HEK293 (cell line): ENCODE data around the gene QPCTL.
A peak's percentile ranks its signal among the peaks of the same experiment; 100 is the strongest.

Experiments
- ZBTB20 ChIP-seq: fragments of 450-650 bp; formaldehyde crosslinking; IDR thresholded peaks from 2 replicates; pipeline ENCODE4 v1.5.1; 2016; ENCODE audit warnings: missing biosample characterization, missing genetic modification characterization
- ZNF324 ChIP-seq: fragments of 450-650 bp; formaldehyde crosslinking; IDR thresholded peaks from 2 replicates; pipeline ENCODE4 v1.5.1; 2016; ENCODE audit warnings: missing biosample characterization, missing genetic modification characterization
- TF ChIP-seq, protein P1 (sequence below): fragments of 450-650 bp; formaldehyde crosslinking; conservative IDR thresholded peaks from 2 replicates; pipeline ENCODE4 v1.5.1; 2016; ENCODE audit warnings: low read depth, missing biosample characterization, missing genetic modification characterization
- TF ChIP-seq, protein P2 (sequence below): fragments of 450-650 bp; formaldehyde crosslinking; IDR thresholded peaks from 2 replicates; pipeline ENCODE4 v1.5.1; 2016; ENCODE audit warnings: missing biosample characterization, missing genetic modification characterization, borderline replicate concordance
- TF ChIP-seq, protein P3 (sequence below): fragments of 450-650 bp; formaldehyde crosslinking; IDR thresholded peaks from 2 replicates; pipeline ENCODE4 v1.5.1; 2017; ENCODE audit warnings: missing biosample characterization, missing genetic modification characterization
- TF ChIP-seq, protein P4 (sequence below): fragments of 450-650 bp; formaldehyde crosslinking; IDR thresholded peaks from 2 replicates; pipeline ENCODE4 v1.5.1; 2016; ENCODE audit warnings: missing biosample characterization, missing genetic modification characterization
- TF ChIP-seq, protein P5 (sequence below): fragments of 450-650 bp; formaldehyde crosslinking; IDR thresholded peaks from 2 replicates; pipeline ENCODE4 v1.5.1; 2017; ENCODE audit warnings: missing biosample characterization, missing genetic modification characterization

The QPCTL gene

DNA sequence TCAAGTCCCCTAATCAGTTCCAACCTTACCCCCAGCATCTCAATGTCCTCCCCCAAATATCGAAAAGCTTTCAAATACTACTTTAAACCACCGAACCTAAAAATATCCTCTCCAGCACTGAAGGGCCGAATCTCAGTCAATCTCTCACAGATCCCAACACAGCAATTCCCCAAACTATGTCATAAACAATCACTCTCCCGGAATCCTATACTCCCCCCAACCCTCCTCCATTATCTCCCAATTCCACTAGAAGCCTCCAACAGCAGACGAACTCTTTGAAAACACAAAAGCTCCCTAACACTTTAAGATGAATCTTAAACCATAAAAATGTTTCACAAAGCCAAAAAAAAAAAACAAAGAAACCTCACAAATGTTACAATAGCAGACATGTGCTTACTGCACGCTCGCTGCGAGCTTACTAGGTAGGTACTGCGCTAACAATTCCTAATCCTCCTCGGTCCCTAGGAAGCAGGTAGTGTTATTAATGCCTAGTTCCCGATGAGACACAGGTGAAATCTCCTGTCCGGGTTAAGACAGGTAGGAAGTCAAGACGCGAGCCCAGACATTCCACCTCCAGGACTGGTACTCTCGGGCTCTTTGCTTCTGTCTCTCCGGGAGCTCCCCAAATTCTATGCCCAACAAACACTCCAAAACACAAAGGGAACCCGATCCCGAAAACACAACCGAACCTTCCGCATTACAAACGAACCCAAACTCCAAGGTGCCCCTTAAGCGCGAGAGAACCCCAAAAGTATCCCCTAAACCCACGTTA lies 24.1 kb downstream of the QPCTL start (continued):
- TF ChIP-seq, protein P1, sequence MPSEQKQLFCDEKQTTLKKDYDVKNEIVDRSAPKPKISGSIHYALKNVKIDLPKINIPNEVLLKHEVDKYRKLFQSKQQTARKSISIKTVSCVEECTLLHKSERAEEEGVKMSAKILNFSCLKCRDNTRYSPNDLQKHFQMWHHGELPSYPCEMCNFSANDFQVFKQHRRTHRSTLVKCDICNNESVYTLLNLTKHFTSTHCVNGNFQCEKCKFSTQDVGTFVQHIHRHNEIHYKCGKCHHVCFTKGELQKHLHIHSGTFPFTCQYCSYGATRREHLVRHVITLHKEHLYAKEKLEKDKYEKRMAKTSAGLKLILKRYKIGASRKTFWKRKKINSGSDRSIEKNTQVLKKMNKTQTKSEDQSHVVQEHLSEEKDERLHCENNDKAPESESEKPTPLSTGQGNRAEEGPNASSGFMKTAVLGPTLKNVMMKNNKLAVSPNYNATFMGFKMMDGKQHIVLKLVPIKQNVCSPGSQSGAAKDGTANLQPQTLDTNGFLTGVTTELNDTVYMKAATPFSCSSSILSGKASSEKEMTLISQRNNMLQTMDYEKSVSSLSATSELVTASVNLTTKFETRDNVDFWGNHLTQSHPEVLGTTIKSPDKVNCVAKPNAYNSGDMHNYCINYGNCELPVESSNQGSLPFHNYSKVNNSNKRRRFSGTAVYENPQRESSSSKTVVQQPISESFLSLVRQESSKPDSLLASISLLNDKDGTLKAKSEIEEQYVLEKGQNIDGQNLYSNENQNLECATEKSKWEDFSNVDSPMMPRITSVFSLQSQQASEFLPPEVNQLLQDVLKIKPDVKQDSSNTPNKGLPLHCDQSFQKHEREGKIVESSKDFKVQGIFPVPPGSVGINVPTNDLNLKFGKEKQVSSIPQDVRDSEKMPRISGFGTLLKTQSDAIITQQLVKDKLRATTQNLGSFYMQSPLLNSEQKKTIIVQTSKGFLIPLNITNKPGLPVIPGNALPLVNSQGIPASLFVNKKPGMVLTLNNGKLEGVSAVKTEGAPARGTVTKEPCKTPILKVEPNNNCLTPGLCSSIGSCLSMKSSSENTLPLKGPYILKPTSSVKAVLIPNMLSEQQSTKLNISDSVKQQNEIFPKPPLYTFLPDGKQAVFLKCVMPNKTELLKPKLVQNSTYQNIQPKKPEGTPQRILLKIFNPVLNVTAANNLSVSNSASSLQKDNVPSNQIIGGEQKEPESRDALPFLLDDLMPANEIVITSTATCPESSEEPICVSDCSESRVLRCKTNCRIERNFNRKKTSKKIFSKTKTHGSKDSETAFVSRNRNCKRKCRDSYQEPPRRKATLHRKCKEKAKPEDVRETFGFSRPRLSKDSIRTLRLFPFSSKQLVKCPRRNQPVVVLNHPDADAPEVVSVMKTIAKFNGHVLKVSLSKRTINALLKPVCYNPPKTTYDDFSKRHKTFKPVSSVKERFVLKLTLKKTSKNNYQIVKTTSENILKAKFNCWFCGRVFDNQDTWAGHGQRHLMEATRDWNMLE (tag by site-specific recombination), result no peak
- TF ChIP-seq, protein P2, sequence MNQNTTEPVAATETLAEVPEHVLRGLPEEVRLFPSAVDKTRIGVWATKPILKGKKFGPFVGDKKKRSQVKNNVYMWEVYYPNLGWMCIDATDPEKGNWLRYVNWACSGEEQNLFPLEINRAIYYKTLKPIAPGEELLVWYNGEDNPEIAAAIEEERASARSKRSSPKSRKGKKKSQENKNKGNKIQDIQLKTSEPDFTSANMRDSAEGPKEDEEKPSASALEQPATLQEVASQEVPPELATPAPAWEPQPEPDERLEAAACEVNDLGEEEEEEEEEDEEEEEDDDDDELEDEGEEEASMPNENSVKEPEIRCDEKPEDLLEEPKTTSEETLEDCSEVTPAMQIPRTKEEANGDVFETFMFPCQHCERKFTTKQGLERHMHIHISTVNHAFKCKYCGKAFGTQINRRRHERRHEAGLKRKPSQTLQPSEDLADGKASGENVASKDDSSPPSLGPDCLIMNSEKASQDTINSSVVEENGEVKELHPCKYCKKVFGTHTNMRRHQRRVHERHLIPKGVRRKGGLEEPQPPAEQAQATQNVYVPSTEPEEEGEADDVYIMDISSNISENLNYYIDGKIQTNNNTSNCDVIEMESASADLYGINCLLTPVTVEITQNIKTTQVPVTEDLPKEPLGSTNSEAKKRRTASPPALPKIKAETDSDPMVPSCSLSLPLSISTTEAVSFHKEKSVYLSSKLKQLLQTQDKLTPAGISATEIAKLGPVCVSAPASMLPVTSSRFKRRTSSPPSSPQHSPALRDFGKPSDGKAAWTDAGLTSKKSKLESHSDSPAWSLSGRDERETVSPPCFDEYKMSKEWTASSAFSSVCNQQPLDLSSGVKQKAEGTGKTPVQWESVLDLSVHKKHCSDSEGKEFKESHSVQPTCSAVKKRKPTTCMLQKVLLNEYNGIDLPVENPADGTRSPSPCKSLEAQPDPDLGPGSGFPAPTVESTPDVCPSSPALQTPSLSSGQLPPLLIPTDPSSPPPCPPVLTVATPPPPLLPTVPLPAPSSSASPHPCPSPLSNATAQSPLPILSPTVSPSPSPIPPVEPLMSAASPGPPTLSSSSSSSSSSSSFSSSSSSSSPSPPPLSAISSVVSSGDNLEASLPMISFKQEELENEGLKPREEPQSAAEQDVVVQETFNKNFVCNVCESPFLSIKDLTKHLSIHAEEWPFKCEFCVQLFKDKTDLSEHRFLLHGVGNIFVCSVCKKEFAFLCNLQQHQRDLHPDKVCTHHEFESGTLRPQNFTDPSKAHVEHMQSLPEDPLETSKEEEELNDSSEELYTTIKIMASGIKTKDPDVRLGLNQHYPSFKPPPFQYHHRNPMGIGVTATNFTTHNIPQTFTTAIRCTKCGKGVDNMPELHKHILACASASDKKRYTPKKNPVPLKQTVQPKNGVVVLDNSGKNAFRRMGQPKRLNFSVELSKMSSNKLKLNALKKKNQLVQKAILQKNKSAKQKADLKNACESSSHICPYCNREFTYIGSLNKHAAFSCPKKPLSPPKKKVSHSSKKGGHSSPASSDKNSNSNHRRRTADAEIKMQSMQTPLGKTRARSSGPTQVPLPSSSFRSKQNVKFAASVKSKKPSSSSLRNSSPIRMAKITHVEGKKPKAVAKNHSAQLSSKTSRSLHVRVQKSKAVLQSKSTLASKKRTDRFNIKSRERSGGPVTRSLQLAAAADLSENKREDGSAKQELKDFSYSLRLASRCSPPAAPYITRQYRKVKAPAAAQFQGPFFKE, result no peak
- TF ChIP-seq, protein P3, sequence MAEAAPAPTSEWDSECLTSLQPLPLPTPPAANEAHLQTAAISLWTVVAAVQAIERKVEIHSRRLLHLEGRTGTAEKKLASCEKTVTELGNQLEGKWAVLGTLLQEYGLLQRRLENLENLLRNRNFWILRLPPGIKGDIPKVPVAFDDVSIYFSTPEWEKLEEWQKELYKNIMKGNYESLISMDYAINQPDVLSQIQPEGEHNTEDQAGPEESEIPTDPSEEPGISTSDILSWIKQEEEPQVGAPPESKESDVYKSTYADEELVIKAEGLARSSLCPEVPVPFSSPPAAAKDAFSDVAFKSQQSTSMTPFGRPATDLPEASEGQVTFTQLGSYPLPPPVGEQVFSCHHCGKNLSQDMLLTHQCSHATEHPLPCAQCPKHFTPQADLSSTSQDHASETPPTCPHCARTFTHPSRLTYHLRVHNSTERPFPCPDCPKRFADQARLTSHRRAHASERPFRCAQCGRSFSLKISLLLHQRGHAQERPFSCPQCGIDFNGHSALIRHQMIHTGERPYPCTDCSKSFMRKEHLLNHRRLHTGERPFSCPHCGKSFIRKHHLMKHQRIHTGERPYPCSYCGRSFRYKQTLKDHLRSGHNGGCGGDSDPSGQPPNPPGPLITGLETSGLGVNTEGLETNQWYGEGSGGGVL (tag by site-specific recombination), result peak; percentile 19
- TF ChIP-seq, protein P4, sequence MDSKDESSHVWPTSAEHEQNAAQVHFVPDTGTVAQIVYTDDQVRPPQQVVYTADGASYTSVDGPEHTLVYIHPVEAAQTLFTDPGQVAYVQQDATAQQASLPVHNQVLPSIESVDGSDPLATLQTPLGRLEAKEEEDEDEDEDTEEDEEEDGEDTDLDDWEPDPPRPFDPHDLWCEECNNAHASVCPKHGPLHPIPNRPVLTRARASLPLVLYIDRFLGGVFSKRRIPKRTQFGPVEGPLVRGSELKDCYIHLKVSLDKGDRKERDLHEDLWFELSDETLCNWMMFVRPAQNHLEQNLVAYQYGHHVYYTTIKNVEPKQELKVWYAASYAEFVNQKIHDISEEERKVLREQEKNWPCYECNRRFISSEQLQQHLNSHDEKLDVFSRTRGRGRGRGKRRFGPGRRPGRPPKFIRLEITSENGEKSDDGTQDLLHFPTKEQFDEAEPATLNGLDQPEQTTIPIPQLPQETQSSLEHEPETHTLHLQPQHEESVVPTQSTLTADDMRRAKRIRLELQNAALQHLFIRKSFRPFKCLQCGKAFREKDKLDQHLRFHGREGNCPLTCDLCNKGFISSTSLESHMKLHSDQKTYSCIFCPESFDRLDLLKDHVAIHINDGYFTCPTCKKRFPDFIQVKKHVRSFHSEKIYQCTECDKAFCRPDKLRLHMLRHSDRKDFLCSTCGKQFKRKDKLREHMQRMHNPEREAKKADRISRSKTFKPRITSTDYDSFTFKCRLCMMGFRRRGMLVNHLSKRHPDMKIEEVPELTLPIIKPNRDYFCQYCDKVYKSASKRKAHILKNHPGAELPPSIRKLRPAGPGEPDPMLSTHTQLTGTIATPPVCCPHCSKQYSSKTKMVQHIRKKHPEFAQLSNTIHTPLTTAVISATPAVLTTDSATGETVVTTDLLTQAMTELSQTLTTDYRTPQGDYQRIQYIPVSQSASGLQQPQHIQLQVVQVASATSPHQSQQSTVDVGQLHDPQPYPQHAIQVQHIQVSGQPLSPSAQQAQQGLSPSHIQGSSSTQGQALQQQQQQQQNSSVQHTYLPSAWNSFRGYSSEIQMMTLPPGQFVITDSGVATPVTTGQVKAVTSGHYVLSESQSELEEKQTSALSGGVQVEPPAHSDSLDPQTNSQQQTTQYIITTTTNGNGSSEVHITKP (tag by site-specific recombination), result 0 out of 2 replicates have a peak, but pooled peaks have one; percentile 21
- no peak for TF ChIP-seq ZNF324 (tag by site-specific recombination)
- TF ChIP-seq ZBTB20 (tag by site-specific recombination), result peak; percentile 20; the same call in 1 of the 2 replicates
- TF ChIP-seq, protein P5, sequence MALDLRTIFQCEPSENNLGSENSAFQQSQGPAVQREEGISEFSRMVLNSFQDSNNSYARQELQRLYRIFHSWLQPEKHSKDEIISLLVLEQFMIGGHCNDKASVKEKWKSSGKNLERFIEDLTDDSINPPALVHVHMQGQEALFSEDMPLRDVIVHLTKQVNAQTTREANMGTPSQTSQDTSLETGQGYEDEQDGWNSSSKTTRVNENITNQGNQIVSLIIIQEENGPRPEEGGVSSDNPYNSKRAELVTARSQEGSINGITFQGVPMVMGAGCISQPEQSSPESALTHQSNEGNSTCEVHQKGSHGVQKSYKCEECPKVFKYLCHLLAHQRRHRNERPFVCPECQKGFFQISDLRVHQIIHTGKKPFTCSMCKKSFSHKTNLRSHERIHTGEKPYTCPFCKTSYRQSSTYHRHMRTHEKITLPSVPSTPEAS, result 0 out of 2 replicates have a peak, but pooled peaks have one; percentile 14
